MM.1S (cell line): ENCODE data around the gene IFI44.

Experiments
- CTCF ChIP-seq: fragments of 300-600 bp; sonication (generic); IDR thresholded peaks from 2 replicates; pipeline ENCODE4 v1.5.1; 2016; ENCODE audit warnings: antibody characterized with exemption, low read length, mixed read lengths
- EZH2phosphoT487 ChIP-seq: fragments of 300-600 bp; sonication (generic); IDR thresholded peaks from 2 replicates; pipeline ENCODE4 v1.6.1; 2018; ENCODE audit warnings: antibody characterized with exemption, low read length

GRCh38 chr1:78683079-78683478 lies 33.4 kb downstream of the IFI44 start:
- TF ChIP-seq CTCF: no peak
- no peak for TF ChIP-seq EZH2phosphoT487
